NCI-H2227 treated with DMSO at 0.1 percent for 48 hours (cell line): ENCODE measurements around the gene PHOSPHO1.
A peak's percentile ranks its signal among the peaks of the same experiment; 100 is the strongest.

Source experiments
- DNase-seq: peaks from one replicate; lab custom pipeline; 2025; lab: John Stamatoyannopoulos, UW

Gene PHOSPHO1

DNA sequence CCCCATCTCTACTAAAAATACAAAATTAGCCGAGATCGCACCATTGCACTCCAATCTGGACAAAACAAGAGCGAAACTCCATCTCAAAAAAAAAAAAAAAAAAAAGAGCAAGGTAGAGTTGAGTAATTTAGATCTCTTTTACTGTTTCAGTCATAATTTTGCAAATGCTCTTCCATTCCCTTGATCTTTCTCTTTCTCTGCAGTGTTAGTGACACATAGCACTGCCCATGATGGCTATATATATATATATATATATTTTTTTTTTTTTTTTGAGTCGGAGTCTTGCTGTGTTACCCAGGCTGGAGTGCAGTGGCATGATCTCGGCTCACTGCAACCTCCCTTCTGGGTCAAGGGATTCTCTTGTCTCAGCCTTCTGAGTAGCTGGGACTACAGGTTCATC lies 12.2 kb upstream of the PHOSPHO1 start:
- DNase-seq: no peak

DNA sequence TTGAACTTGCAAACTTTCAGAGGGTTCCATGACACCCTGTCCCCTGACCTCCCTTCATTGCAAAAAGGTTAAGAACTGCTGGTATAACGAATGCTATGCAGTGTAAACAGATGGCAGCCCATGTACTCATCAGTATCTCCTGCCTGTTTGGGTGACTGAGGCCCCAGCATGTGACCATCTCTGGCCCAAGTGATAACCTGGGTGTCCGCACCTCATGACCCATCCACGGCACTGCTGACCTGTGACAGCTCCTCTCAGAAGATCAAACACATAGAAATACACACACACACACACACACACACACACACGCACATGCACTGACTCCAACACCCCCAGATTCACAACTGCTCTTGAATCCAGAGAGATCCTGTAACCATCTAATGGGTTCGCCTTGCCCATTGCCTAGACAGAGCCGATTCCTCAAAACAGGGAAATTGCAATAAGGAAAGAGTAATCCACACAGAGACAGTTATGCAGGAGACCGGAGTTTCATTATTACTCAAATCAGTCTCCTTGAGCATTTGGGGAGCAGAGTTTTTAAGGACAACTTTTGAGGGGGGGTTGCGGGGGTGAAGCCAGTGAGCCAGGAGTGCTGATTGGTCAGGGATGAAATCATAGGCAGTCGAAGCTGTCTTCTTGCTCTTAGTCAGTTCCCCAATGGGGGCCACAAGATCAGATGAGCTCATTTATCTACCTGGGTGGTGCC lies 11.3 kb upstream of the PHOSPHO1 start:
- no peak for DNase-seq

DNA sequence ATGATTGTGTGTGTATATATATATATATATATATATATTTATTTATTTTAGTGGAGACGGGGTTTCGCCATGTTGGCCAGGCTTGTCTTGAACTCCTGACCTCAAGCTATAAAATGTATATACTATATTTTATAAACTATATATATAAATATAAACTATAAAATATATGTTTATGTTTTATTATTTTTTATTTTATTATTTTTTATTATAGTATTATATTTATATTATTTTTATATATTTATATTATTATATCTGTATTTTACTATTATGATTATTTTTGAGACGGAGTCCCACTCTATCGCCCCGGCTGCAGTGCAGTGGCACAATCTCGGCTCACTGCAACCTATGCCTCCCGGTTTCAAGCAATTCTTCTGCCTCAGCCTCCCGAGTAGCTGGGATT lies 10.5 kb upstream of the PHOSPHO1 start:
- no peak for DNase-seq

DNA sequence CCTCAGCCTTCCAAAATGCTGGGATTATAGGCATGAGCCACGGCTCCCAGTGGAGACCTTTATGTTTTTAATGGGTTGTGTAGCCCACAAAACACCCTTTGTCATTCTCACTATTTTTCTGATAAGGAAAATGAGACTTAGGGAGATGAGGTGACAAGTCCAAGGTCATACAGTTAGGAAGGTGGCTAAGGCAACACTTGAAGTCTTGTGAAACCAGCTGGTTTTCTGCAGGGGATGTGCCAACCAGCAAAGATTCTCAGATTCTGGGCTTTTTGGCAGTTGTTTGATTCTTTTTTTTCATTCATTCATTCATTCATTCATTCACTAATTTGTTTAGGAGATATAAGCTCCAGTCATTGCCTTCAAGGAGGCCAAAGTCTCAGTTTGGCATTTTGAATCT lies 10.0 kb upstream of the PHOSPHO1 start:
- DNase-seq: no peak

DNA sequence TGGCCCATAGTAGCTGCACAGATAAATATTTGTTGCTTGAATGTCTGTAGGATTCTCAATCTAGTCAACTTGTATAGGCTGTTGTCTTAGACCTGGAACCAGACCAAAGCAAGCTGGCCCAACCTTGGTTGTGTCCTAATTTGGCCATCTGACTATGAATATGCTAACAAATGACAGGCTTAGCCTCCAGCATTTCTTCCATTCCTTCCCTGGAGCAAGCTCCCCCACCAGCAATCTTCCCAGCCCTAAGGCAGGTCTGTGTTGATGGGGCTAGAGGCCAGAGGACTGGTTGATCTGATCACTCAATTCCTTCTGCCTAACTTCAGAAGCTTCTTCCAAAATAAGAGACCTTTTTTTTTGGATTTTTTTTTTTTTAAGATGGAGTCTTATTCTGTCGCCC lies 9.4 kb upstream of the PHOSPHO1 start:
- no peak for DNase-seq

DNA sequence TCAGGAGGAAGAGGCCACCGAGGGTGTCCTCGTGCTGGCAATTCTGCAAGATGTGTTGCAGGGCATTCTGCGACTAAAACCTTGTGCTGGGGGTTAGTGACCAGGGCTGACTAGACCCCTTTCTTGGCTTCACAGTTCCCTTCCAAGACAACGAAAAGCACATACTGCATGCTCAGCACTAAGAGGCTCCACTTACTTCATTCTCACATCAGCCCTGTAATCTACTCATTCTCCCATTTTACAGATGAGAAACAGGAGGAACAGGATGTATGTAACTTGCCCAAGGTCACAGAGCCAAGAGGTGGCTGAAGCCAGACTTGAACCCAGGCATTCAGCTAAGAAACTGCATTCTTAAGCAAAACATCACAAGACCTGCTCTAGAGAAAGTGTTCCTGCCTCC lies 5.3 kb upstream of the PHOSPHO1 start:
- DNase-seq: no peak

DNA sequence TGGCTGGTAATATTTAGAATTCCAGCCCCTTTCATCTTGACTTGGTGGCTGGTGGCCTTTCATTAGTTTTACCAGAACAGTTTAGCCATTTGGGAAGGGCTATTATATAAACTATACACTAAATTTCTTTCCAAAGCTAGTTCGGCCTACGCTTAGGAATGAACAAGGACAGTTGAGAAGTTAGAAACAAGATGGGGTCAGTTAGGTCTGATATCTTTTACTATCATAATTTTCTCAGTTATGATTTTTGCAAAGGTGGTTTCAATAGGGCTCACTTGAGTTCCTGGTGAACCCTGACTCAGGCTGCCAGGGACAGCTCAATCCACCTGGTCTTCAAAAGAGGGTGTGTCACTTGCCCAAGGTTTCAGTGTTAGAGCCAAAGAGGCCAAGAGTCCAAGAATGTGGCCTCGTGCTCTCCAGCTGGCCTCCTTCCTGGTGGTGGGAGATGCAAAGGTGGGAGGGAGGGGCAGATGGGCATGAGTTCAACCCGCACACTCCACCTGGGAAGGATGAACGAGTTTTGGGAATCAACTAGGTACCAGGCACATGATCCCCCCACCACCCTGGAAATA lies 4.0 kb upstream of the PHOSPHO1 start:
- DNase-seq: no peak

DNA sequence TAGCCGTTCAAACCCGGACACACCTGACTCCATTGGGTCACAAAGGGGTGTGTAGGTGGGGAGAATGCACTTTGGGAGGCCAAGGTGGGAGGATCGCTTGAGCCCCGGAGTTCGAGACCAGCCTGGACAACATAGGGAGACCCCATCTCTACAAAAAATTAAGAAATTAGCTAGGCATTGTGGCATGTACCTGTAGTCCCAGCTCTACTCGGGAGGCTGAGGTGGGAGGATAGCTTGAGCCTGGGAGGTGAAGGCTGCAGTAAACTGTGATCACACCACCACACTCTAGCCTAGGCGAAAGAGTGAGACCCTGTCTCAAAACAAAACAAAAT lies 942 bp upstream of the PHOSPHO1 start:
- no peak for DNase-seq

DNA sequence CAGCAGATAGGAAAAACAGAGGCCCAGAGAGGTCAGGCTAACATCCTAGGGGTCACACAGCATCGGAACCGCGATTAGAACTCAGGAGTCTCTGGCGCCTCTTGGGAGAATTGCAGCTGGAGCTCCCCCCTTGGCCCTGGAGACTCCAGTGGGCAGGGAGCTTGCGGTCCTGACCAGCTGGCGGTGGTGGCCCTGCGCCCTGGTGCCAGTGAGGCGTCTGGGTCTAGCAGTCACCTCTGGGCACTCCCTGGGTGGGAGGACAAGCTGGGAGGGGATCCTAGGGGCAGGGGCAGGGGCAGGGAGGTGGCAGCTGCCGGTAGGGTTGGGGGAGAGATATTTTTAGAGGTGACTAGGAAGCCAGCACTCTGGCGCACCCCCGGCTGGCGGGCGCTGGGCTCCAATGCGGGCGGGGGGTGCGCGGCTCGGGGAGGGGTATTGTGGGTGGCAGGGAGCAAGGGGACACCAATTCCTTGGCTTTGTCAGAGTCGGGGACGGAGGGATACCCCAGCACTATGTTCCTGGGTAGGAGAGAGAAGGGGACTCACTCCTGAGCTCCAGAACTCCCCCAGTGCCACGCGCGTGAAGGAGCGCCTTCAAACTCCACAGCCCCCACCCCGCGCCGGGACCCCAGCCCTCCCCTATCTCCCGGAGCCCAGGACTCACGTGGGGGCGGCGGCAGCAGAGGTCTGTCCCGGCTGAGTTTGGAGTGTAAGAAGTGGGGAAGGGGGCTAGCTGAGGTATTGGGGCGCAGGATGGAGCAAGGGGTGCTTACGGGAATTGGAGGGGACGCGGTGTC lies 584 bp downstream of the PHOSPHO1 start:
- DNase-seq: no peak

DNA sequence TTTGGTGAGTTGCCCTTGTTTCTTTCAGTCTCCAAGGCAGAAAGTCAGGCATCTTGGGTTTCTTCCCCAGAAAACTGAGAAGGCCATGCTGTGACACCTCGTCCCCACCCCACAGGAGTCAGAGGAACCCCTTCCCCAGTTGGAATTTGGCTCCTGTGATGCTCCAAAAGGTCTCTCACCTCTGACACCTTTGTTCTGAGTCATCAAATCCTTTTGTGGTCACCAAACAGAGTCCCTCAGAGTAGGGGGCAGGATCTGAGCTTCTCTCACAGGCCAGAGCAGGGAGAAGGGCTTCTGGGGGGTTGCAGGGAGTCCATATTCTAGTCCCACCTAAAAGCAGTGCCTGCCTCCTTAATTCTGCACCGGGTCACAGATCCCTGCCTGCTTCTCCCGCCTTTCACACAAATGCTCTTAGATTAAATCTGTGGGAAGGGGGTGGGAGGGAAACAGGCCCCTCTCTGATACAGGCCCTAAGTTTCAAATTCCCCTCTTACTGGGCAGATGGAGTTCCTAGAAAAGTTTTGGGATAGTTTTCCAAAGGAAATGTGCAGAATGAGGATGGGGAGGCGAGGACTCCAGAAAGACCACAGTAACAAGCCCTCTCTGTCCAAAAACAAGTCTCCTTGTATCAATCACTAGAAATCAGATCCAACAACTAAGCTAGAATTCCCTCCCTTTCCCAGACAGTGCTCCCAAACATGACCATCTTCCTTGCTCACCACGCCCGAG lies 1.3 kb downstream of the PHOSPHO1 start:
- no peak for DNase-seq

DNA sequence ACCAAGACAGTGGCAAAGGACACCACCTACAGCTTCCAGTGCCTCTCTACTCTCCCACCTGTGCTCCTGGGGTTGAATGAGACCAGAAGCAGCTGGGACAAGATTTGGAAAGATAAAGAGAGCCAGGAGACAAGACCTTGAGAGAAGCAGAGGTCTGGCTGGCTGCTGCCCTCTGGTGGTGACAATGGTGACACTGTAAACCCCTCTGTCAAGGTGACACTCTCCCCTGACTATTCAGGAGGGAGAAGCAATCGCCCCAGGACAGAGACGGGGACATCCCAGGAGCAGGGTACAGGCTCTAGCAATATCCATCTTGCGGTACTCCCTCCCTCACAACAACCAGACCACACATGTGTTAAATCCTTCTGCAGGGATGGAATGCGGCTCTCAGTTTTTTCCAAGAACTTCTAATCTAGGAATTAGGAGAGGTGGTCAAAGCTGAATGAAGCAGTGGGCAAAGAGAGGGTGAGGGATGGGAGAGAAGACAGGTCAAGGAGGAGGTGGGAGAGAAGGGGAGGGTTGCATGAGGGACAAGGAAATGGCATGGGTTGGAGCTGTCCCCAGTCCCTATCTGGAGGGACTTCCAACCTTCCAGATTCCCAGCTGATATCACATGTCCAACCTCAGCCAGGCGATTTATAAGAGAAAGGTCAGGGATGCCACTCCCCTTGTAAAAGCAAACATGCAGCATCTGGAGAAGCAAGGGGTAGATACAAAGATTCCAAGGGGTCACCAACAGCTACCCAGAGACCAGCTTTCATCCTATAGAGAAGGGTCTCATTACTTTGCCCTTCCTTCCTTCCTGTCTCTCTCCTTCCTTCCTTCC lies 2.9 kb downstream of the PHOSPHO1 start:
- DNase-seq: peak; percentile 39

DNA sequence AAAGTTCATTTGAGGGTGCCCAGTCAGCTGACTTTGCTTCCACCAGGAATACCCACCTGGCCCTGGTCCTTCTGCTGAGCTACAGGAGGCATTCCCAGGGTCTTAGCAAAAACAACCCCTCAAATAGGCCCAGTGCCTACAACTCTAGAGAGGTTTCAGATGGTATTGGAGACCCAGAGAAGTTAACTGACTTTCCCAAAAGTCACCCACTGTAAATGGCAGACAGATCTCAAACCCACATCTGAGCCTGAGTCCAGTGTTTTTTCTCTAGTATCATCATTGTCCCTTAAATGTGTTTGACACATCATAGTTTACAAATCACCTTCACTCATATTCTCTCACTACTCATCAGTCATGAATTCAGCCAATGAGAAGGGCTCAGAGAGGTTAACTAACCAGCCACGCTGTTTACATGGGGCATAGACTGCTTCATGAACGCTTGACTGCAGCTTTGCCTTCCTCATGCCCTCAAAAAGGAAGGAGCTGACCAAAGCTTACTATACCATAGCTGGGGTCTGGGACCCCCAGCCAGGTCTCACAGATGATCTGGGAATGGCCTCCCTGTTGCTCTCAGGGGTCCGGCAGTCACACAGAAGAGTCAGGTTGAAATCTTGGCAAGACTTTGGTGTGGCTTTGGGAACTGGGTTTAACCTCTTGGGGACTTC lies 3.7 kb downstream of the PHOSPHO1 start:
- no peak for DNase-seq

DNA sequence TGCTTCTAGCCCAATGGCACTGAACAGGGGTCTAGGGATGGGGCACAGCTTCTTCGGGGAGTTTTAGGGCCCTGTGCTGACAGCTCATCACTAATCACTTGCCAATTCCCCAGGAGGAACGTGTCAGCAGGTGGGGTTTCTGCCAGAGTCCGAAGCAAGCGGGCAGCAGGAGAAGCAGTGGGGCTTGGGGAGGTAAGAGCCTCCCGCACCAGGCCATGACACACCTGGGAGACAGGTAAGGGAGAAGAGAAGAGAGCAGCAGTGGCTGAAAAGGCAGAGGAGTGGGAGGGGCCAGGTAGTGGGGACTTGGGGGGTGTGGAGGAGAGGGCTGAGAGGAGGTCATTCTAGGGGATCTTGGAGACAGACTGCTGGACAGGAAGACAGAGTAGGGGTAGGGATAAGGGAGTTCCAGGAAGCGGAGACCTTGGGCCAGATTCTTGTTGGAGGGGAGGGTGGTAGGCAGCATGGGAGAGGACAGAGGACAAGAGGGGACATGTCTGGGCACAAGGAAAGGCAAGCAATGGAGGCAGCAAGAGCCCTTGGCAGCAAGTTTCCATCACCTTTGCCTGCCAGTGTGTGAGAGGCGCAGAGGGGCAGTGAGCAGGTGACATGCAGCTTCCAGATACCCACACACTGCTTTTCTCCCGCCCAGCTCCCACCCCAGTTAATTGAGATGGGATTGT lies 4.9 kb downstream of the PHOSPHO1 start:
- no peak for DNase-seq

DNA sequence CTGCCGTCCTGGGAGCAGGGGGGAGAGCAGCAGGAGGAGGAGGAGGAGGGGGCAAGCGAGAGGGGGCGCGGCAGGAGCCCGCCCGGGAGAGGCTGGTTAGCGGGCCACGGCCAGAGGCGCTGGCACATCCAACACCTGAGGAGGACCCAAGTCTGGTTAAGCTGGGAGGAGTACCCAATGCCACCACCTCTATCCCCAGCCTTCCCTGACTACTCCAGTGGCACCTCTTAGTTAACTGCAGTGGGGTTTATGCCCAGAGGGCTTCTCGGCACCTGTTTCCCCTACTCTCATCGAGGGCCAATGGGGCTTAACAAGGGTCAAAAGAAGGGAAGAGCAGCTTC lies 5.6 kb downstream of the PHOSPHO1 start:
- no peak for DNase-seq

DNA sequence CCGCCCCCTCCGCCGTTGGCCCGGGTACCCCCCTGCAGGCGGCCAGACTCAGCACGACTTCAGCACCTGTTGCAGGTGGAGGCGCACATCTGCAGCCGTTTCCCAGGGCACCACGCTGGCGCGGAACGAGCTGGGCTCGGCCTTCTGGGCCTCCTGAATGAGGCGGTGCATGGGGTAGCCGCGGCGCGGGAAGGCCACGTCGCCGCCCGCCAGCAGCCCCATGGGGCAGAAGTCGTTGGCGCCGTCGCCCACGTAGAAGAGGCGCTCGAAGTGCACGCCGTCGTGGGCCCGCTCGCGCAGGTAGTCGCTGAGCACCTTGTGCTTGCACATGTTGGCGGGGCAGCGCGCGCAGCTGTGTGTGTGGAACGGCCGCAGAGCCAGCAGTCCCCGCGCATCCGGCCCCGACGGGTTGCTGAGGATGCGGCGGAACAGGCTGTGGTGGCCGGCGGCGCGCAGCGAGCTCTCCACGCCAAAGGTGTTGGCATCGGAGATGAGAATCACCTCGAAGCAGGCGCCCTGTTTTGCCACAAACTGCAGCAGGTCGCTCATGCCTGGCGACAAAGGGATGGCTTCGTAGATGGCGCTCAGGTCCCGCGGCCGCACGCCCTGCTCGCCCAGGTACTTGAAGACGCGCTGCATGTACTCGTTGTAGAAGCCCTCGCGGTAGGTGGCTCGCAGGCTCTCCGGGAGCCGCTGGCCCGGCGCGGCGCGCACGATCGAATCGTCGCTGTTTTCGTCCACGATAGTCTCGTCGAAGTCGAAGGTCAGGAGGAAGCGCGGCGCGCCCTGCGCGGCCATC lies 6.2 kb downstream of the PHOSPHO1 start:
- no peak for DNase-seq

DNA sequence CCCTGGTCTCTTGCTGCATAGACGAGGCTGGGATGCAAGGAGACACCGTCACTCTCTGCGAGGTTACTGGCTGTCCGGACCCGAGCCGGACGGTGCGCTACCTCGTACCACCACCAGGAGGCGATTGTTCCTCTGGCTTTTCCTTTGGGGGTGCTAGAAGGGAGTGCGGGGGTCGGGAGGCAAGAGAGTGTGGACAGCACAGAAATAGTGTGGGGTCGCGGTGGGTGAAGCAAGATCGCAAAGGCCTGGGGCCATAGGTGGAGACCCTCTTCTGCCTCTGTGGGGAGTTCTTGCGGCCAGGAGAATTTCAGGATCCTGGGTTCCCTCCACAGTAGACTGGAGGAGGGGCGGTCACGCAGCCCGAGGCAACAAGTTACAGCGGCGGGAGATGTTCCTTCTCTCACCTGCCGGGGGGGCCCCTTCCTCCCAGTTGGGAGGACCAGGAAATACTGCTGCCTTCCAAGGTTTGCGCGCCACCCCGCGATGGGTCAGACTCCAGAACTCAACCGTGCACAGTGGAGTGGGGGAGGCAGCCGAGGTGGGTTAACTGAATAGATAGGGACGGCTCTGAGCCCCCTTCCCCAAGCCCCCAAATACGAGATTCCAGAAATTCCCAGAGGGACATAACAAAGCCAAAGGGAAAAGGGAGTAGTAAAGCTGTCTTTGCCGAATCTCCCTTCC lies 6.9 kb downstream of the PHOSPHO1 start:
- no peak for DNase-seq

DNA sequence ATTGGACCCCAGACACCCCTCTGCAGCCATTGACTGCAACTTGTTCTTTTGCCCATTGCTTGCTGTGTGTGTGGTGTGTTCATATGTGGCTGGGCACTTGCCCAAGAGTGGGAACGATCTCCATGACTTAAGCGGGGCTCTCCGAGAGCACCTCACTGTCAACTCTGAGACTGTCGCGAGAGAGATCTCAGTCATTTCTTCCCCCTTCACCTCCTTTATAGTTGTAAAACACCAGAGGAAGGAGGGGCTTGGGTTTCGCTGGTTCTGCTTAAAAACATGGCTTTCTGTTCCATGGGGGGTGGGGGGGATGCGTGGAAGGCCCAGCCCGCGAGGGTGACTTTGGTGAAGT lies 7.4 kb downstream of the PHOSPHO1 start:
- no peak for DNase-seq

DNA sequence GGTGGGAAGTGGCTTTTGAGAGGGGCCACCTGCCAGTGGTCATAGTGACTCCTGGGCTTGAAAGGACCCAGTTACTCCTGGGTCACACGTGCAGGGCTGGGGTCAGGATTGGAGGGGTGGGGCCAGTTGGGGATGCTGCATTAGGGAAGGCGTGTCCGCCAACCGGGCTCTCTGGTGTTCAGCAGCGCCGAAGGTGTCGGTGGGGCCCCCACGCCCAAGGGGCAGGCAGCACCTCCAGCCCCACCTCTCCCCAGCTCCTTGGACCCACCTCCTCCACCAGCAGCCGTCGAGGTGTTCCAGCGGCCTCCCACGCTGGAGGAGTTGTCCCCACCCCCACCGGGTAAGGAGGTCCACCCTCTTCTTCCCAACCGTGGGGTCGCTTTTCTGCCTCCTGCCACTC lies 10.6 kb downstream of the PHOSPHO1 start:
- no peak for DNase-seq
